GM21619 (cell line): Measurements from ENCODE around the gene CPN2.
A peak's percentile ranks its signal among the peaks of the same experiment; 100 is the strongest.

Experiments
- ATAC-seq: cut with Tn5 transposase; IDR thresholded peaks from one replicate; pipeline ENCODE4 v1.9.1; 2021; ENCODE audit not compliant: unreplicated experiment

The CPN2 gene, protein sequence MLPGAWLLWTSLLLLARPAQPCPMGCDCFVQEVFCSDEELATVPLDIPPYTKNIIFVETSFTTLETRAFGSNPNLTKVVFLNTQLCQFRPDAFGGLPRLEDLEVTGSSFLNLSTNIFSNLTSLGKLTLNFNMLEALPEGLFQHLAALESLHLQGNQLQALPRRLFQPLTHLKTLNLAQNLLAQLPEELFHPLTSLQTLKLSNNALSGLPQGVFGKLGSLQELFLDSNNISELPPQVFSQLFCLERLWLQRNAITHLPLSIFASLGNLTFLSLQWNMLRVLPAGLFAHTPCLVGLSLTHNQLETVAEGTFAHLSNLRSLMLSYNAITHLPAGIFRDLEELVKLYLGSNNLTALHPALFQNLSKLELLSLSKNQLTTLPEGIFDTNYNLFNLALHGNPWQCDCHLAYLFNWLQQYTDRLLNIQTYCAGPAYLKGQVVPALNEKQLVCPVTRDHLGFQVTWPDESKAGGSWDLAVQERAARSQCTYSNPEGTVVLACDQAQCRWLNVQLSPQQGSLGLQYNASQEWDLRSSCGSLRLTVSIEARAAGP

DNA sequence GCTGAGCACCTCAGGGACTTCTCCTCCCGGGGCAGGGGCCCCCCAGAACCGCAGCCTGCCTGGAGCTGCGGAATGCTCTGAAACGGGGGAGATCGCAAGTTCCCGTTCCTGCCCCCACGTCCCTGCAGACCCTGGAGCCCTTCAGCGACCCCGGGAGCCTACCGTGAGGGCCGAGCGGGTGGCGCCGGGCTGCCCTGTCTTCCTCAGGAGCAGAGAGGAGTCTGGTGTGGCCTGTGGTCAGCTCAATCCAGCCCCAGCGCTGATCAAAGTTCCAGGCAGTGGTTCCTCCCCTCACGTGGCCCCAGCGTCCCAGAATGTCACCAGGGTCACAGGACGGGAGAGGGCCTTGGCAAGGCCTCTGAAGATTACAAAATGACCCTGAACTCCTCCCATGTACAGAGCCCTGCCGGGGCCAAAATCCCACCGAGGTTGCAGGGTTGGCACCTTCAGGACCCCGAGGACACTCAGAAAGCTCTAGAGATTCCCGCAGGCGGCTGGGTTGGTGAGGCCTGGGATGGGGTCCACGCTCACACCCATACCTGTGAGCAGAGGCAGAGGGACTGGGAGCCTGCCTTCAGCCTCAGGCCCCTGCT is at the start of gene CPN2:
Gene CPN2, minus strand, starts transcription at position 249 of the 593 bp plus-strand sequence. CDS start 8,626 bp downstream, outside the sequence.
- ATAC-seq: no peak

DNA sequence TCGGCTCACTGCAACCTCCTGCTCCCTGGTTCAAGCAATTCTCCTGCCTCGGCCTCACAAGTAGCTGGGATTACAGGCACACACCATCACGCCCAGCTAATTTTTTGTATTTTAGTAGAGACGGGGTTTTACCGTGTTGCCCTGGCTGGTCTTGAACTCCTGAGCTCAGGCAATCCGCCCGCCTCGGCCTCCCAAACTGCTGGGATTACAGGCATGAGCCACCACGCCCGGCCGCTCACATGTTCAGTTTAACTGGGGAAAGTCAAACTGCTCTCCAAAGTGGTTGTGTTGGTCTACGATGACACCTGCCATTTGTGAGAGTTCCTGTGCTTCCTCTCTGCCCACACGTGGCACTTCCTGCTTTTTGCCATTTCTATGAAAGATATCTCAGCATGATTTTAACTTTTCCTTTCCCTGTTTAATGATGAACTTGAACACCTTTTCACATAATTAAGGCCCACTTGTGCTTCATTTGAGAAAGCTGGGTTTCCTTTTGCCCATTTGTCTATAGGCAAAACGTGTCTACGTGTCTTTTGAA is 48.8 kb upstream of the CPN2 start:
- no peak for ATAC-seq

DNA sequence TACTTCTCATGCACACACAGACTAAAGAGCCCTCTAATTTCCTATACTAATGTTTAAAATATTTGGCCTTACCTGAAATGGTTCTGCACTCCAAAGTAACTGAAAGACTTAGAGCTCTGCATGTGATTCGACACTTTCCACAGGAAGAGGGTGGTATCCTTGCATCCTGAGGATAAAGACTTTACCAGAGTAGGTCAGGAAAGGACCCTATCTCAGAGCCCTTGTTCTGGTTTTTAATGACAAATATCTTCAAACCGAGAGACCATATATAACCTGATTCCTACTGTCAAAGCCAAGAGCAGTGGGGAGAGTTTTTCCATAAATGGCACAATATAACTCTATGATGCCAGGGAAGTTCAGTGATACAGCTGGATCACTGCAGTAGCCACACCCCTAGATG is 48.0 kb upstream of the CPN2 start, which contains the start of gene GP5:
Gene GP5, minus strand, starts transcription at position 101 of the 400 bp plus-strand sequence. CDS start 984 bp downstream, outside the sequence.
- no peak for ATAC-seq

DNA sequence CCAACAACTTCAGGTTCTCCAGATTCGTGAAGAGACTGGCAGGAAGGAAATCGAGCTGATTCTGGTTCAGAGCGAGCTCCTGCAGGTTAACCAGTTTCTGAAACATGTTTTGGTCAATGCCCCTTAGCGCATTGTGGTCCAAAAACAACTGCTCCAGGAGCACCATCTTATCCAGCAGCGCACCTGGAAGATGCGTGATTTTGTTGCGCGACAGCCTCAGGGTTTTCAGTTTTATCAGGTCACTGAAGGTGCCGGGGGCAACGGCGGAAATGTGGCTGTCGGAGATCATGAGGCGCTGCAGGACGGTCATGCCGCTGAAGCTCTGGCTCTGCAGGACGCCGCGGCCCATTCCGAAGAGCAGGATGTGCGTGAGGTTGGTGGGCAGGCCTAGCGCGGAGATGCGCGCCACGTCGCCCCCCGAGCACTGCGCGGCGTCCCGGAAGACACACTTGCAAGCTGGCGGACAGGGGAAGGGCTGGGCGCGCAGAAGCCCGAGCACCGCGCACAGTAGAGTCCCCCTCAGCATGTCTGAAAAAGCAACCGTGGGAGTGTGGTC is 46.7 kb upstream of the CPN2 start:
- ATAC-seq: no peak

DNA sequence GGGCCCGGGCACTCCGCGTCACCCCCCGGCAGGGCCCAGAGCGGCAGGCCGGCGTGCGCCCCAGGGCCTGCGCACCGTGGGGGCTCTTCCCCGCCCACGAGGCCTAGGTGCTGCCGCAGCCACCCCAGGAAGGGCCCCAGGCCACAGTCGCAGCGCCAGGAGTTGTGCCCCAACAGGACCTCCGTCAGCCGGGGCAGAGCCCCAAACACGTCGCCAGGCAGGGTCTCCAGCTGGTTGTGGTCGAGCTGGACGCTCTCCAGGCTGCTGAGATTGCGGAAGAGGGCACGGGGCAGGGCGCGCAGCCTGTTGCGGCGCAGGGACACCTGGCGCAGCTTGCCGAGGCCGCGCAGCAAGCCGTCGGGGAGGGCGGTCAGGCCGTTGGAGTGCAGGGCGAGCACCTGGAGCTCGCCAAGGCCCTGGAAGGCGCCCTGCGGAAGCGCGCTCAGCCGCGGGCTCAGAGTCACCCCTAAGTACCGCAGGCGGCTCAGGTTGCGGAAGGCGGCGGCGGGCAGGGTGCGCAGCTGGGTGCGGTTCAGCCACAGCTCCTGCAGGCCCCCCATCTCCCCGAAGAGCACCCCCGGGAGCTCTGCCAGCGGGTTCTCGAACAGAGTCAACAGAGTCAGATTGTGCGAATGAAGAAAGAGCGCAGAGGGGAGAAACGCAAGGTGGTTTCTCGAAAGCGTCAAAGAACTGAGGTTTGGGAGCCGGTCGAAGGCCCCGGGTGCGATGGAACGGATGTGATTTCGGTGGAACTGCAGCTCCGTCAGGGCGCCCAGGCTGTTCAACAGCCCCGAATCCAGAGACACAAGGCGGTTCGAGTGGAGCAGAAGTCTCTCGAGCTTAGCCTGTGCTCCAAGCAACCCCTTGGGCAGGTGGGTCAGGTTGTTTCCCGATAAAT is 46.0 kb upstream of the CPN2 start:
- peak; percentile 44 for ATAC-seq

DNA sequence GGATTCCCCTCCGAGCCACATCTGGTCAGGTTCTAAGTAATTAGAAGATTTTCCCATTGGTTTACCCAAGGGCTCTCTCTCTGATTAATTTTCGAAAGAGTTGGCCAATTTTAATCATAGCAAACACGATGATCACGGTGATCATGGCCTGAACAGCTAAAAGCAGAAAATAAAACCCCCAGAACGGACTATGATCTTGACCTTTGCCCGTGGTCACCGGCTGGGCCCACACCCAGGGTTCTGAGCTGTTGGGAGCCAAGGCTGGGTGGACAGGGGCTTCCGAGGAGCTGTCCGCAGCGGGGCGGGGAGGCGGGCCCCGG is 45.4 kb upstream of the CPN2 start:
- ATAC-seq: no peak

DNA sequence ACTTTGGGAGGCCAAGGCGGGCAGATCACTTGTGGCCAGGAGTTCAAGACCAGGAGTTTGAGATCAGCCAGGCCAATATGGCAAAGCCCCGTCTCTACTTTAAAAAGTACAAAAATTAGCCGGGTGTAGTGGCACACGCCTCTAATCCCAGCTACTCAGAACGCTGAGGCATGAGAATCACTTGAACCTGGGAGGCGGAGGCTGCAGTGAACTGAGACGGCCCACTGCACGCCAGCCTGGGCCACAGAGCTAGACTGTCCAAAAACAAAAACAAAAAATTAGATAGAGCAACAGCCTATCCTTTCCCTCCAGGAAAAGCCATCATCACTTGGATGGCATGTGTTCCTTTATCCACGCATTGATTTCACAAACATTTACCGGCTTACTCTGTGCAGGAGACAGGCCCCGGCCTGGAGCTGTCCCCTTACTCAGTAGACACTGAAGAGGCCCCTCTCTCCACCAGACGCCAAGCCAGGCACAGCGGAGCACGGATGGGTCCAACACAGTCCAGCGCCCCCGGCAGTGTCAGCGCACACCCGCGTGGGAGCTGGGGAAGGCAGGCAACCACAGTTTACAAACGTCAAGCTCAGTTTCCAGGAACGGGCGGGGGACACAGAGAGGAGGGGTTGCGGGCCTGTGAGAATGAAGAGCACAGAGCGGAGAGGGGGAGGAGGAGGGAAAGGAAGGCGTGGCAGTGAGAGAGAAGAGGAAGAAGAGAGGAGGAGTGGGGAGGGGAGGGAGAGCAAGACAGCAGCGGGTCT is 44.8 kb upstream of the CPN2 start:
- ATAC-seq: no peak

DNA sequence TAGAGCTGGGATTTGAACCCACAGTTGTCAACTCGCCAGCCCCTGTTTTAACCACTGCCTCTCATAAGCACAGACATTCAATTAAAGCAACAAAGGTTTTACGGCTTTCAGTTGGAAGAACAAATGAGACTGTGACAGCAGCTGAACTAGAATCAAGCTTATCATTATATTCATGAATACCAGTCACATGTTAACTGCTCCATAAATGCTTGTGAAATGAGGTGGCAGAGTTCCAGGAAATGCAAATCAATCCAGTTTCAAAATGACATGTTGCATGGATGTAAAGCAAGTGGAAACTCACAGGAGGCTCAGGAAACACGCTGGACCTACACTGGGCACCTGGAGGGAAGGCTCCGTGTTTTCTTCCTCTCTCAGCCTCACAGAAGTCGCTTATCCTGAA is 44.1 kb upstream of the CPN2 start:
- ATAC-seq: no peak

DNA sequence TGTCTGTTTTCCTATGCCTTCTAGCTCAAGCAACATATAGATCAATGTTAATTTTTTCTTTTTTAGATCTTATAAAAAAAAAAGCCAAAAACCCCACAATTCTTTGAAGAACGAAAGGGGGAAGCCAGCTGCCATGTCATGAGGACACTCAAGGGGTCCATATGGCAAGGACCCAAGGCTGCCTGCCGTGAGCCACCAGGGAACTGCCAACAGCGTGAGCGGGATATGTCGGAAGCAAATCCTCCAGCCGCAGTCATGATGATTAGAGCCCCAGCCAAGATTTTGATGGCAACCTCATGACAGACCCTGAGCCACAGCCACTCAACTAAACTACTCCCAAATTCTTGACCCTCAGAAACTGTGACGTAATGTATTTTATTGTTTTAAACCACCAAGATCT is 41.4 kb upstream of the CPN2 start:
- ATAC-seq: no peak

DNA sequence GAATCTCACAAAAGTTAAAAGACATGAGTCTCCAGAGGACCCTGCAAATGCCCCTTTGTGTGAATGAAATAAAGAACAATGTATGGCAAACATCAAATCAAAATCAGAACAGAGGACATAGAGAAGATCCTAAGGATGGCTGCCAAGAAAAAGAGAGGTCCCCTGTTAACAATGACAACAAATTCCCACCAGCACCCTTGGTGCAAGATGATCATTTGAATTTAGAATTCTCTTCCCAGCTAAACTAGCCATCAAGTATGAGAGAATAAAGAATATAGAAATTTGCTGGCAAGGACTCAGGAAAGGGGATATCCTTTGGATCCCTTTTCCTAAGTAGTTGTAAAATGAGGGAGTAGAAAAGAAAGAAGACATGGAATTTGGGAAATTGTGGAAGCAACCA is 39.7 kb upstream of the CPN2 start:
- ATAC-seq: no peak

DNA sequence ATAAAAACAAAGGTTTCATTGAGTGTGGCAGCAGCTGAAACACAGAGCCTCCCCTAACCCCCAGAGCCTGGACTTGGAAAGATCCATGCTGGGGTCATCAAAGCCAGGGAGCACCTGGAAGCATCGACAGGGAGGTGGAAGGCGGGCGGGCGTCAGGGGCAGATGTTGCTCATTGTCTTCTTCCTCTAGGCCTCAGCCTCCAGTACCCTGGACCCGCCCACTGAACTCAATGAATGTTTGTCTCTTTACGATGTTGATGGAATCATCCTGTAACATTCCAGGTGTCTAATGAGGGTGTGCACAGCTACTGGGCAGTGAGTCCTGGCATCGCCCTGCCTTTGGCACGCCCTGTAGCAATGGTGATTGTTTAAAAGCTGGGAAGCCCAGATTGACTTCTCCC is 38.1 kb upstream of the CPN2 start:
- ATAC-seq: no peak

DNA sequence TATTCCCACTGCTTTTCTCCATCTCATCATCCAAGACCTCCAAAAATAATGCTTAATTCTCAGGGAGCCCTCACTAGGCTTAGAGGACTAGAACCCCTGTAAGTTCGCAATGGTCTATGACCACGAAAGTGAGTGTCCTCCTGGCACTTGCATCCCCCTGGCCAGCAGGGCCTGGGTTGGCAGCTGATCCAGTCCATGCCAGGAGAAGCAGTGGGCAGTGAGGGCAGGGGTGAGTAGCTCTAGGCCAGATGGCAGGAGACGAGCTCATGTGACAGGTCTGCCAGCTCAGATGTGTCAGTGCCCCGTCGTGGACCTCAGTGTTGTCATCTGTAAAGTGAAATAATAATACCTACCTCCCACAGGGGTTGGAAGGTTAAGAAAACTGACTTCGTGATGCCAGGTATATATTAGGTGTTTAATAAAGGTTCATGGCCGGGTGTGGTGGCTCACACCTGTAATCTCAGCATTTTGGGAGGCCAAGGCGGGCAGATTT is 36.8 kb upstream of the CPN2 start:
- no peak for ATAC-seq

DNA sequence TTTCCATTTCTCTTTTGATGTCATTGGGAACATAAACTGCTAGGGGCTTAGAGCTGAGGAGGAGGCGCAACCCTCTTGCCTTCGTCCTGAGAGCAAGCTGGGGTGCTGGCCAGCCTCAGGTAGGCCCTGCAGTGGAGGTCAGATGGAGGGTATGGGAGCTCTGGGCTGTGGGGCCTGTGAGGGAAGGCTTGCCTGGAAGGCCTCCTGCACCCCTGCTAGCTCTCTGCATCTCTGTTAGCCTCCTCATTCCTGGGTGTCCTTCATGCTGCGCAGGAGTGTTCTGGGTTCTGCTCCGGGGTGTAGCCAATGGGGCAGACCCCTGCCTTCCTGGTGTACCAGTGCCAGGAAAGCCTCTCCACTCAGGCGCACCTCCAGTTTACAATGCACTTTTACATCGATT is 36.1 kb upstream of the CPN2 start:
- no peak for ATAC-seq

DNA sequence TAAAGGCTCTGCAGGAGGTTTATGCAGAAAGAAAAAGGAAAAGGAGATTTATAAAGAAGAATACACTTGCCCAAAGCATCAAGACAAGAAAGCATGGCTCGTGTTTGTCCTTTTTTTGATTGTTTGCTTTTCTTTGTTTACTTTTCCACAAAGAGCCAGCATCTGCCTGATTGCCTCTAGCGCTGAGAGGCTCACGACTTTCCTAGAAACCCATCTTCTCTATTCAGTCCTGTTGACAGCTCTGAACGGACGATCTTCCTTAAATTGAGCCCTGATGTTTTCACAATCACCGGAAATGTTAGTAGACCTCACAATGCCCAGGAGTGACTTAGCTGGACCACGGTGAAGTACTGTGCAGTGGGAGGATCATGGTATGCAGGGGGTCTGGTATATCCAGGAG is 35.5 kb upstream of the CPN2 start:
- ATAC-seq: no peak

DNA sequence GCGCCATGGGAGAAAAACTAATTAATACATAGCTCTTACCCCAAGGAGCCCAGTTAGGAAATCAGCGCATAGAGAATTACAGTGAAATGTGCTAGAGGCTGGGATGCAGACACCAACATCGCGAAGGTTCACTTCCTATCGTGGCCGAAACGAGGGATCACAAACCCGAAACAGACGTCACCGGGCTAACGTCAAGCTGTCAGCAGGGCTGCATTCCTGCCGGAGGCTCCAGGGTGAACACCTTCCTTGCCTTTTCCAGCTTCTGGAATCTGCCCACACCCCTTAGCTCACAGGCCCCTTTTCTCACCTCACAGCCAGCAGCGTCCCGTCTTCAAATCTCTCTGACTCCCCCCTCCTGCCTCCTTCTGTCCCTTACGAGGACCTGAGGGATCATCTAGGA is 34.9 kb upstream of the CPN2 start:
- ATAC-seq: no peak

DNA sequence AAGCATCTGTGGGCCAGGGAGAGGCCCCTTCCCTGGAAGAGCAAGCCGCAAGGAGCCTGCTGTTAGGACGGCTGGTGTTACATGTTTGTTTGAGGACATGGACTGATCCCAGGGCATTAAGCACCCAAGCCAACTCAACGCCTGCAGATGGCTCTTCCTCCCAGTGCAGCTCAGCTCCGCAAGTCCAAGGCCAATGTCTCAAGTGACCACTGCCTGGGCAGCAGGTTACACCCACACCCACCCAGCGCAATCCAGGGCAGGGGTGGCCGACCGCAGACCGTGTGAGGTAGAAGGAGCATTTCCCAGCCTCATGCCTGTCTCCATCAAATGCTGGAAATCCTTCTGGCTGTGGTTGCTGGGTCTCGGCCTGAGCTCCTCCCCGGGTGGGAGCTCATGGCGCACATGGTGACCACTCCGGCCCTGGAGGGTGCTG is 33.5 kb upstream of the CPN2 start:
- ATAC-seq: no peak

DNA sequence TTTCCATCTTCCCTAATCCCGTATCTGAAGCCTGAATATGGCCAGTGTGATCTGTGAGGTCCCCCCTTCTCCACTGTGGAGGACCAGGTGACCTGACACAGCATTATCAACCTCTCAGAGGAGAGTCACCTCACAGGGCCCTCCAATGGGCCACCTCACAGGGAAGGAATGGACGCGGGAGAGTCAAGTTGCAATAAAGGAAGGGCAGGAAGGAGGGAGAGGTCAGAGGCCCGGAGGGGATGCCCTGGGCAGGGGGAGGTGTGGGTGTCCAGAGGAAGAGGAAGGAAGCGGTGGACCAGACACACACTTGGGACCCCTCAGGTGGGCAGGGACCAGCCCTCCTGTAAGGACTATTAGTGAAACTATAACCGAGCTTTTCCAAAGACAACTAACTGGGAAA is 33.0 kb upstream of the CPN2 start:
- ATAC-seq: no peak

DNA sequence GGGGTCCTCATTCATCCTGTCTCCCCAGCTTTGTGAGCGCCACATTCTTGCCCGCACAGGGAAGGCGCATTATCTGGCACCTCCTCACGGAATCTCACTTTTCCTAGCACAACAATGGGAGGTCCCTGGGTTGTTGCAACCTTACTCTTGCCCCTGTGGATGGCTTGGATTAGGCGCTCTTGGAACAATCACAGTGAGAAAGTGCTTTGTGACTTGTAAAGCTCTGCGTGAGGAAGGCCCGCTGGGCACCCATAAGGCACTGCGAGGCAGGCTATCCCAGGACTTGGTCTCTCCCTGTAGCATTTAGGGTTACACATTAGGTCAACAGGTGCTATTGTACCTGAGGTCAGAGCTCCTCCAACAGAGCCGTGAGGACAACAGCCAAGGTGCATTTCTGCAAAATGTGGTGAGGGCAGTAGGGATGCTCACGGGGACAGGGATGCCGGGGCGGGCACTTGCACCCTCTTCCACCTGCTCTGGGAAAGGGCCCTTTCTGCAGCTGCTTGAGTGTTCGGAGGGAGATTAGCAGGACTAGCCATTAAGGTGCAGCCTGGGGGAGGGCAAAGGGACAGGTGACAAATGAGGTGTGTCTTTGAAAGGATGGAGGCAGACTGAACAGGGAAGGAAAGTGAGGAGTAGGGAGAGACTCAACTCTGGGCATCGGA is 32.3 kb upstream of the CPN2 start:
- no peak for ATAC-seq

DNA sequence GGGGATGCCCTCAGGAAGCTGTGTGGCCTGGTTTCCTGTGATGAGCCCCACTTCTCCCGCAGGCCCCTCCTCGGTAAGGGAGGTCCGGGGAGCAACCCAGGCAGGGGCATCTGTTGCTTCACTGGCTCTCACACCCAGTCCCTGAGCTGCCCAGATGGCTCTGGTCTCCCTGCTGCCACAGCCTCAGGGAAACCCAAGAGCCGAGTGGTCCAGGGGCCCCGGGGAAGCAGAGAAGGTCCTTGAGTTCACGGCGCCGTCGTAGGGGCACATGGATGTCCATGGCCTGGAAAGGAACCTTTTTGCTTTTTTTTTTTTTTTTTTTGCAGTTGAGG is 31.7 kb upstream of the CPN2 start:
- no peak for ATAC-seq
